HG02884 (cell line): ENCODE measurements around the gene C4BPB.

Source experiments
- ATAC-seq: cut with Tn5 transposase; IDR thresholded peaks from one replicate; pipeline ENCODE4 v1.9.1; 2021; ENCODE audit warnings: mild to moderate bottlenecking, moderate library complexity; ENCODE audit not compliant: unreplicated experiment

C4BPB gene

DNA sequence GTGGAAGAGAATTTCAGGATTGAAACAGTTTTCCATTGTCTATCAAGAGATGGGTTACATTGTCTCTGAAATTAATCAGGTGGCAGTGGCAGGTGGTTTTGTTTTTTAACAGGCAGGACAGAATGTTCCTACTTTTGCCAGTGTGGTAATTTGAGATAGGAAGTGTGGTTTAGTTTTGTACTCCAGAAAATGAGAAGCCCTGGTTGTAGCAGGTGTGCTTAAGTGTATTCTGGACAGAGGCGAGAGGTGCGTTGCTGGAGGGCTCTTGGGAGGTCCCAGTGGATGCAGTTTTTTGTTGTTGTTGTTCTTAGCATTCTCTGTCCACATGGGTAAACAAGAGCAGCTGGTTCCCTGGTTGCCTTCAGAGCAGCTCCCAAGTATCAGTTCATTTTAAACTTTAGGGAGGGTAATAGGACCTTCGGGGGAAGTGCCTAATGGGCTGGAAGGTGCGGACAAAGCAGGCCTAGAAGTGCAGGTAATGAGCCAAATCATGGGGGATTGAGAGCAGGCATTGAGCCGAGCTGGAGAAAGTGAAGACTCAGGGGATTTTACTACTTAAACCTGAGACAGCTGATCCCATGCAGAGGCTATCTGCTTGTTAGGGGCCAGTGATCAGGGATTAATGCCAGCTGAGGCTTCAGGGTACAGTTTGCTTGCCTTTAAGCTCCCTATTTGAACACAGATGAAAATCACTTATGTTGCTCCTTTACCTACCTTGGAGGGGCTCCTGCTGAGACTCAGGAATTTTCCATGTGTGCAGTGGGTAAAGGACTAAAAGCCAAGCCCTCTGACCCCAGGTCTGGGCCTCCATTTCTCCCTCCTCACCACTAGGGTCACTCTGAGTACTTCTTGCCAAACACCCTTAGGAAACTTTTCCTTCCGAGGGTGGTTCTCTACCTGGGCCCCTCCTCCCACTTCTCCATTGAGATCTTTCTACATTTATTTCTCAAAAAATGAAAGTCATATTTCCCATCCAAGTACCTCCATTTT is 29.5 kb upstream of the C4BPB start:
- ATAC-seq = no peak

DNA sequence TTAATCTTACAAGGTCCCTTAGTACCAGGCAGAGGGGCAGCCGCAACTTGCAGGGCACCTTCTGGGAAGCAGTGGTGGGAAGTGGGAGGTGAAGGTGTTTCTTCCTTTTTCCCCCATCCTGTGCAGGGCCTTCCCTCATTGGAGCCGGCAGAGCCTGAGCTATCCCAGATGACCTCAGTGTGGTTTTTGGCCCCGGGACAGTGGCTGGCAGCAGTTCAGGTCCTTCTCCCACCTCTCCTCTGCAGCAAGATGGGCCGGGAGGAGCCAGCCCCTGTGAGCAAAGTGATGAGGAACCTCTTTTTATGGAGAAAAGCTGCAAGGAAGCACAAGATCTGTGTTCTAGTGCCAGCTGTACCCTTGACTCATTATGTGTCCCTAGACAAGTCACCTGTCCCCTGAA is 28.8 kb upstream of the C4BPB start:
- no peak for ATAC-seq

- no peak for ATAC-seq
These were observed 28.1 kb upstream of the C4BPB start for GRCh38 chr1:207060596-207060995.

DNA sequence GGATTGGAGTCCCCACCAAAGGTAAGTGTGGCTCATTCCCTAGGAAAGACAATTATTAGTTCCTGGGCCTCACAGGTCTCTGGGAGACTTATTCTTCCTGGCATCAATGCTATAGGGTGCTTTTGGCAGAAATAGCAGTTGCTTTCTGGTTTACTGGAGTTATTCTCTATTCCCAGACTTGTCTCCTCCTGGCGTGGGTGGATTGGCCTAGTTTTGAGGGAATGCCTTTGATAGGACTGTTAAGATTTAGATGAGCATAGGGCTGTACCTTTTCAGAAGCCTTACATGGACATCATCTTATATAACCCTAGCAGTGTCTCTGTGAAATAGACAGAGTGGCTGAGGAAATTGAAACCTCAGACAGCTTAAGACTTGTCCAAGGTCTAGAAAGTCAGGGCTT is 26.6 kb upstream of the C4BPB start:
- no peak for ATAC-seq

- ATAC-seq = no peak
These were observed 25.6 kb upstream of the C4BPB start for GRCh38 chr1:207063014-207063413.

- ATAC-seq = no peak
These were observed 24.1 kb upstream of the C4BPB start for GRCh38 chr1:207064561-207064960.

- no peak for ATAC-seq
These were observed 21.5 kb upstream of the C4BPB start for GRCh38 chr1:207067185-207067584.

DNA sequence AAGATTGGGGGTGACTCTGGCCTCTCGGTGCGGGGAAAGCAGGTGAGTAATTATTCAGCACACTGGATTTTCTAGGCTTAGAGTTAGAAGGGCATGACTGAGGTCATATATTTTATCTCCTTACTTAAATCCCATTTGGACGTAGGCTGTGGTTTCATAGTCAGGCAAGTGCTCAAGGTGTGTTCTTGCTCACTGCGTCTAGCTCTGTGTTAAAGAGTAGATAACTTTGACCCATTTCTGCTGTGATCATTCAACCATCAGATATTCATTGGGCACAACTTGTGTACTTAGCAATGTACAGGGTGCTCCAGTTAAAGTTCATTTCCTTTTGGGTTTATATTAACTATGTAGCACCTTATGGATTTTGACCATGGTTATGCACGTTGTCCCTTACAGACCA is 21.0 kb upstream of the C4BPB start:
- no peak for ATAC-seq

DNA sequence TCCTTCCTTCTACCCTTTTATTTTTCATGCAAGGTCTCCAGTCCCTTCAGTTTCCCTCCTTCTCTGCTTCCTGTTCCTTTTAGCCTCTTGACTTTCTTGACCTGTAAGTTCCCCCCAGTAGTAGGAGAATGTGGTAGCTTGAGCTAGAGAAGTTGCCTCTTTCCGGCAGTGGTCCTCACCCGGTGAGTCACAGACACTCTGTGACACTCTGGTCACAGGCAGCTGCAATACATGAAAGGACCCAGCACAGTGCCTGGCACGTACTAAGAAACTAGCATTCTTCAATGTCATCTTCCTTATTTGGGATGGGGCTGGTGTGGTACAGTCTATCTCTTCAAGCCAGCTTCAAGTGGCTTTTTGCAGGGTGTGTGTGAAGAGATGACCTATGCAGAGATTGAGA is 19.6 kb upstream of the C4BPB start:
- ATAC-seq = no peak

- ATAC-seq = no peak
These were observed 18.7 kb upstream of the C4BPB start for GRCh38 chr1:207069858-207070506.

- no peak for ATAC-seq
These were observed 17.8 kb upstream of the C4BPB start for GRCh38 chr1:207070811-207071210.

DNA sequence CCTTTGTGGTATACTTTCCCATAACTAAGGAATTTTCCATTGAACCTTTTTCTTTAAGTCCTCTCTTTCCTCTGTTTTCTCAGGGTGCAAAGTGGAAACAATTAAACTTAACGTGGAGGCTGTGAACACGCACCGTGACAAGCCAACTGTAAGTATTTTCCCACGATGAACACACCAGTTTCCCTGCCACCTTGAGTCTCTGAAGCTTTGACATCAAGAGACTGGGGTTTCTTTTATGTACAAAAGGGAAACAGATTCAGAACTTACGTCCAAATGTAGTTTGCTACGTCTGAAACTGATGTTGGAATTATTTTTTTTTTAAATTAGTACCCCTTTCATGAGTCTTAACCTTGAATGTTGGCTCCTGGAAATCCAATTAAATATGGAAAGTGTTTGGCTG is 17.2 kb upstream of the C4BPB start:
- no peak for ATAC-seq

GRCh38 chr1:207072233-207072632 is 16.4 kb upstream of the C4BPB start:
- ATAC-seq = no peak

GRCh38 chr1:207073906-207074820 is 14.5 kb upstream of the C4BPB start:
- ATAC-seq = no peak

DNA sequence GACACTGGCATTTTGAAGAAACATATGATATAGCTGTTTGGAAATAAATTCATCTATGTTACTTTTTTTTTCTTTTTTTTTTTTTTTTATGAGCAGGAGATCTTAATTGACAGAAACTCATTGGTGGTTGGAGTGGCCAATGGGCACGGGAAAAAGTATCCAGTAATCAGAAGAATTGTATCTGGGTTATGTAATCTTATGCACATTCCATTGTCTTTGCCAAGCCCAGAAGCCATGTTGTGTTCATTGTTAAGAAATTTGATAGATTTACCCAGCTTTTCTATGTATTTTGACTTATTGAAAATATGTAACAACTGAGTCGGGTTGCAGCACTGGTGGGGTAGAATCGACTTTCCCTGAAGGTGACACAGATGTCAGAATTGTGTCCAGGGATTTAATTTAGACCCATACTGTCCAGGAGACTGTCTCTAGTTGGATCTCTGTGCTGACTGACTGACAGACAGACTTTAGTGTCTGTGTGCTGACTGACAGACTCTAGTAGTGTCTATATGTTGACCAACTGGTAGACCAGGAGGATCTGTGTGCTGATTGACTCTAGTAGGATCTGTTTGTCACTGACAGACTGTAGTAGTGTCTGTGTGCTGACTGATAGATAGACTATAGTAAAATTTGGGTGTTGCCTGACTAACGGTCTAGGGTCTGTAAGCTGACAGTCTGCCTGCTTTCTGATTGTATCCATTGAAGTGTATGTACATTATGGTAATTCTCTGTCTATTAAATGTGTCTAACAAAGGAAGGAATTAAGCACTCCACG is 12.3 kb upstream of the C4BPB start:
- ATAC-seq = no peak

- no peak for ATAC-seq
These were observed 11.6 kb upstream of the C4BPB start for GRCh38 chr1:207077012-207077411.

DNA sequence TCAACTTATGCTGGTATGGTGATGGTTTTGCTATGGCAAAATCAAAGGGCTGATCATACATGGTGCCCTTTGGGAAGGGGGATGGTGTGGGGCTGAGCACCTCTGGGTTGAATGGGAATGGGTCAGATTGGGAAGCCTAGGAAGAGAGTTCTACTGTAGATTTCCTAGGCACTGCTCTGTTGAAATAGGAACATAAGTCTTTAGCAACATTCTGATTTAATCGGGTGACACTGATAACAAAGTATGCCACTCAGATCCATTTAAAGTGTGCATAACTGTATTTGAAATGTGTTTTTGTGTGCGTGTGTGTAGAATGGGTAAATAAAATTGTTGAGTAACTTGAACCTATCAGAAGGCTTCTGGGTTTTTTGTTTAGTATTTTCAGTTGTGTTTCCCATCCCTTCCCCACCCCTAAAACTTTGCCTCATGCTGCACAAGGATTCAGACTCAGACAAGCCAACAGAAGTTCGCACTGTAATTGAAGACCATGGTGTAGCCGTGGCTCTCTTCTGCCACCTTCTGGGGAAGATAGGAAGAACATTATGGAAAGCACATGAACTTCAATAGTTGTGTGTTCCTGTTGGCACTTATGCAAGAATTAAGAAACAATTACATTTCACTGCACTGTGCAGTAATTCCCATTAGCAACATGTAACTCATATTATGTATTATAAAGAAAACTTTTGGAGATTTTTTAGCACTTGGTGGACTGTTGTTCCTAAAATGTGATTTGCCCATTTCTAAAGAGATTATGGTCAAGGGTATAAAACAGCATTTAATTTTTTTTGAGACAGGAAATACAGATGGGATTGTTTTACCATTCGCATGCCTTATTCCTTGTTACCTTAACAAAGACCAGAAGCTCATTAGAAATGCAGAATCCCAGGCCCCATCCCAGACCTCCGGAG is 10.9 kb upstream of the C4BPB start:
- ATAC-seq = no peak

GRCh38 chr1:207078578-207079132 is 10.0 kb upstream of the C4BPB start:
- no peak for ATAC-seq

DNA sequence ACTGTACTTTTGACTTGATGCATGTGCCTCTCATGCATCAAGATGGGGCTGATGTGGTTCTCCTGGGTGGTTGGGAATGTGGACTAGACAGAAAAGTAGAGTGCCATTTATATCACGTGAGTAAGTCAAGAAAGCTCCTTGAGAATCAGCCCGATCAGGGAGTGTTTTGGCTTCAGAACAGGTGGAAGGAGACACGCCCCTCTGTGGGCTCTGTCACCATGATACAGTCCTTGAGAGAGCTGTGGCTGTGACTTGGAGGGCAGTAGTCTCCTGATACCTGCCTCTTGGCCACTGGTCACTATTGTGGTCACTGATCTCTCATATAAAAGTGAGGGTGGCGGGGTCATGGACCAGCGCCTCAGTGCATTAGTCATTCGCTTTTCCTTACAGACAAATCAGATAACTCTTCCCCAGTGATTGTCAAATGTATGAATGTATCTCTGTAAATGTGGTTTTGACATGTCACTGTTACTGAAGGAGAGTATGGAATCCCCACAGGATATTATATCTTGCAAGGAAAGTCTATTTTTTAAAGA is 8.9 kb upstream of the C4BPB start:
- no peak for ATAC-seq
